Spleen (tissue), 7 donors: Measurements from ENCODE around the gene GSK3B.

Experiments
- POLR2A ChIP-seq, 3 donors: fragments of 450-650 bp; IDR thresholded peaks; one replicate each; pipeline ENCODE4 v1.5.1; 2017; ENCODE audit warnings: antibody characterized with exemption in 3 of 3, mild to moderate bottlenecking in 1 of 3
- POLR2AphosphoS5 ChIP-seq, 3 donors: sonication (generic); formaldehyde crosslinking; IDR thresholded peaks; one replicate each; pipeline ENCODE4 v1.5.1; 2017; ENCODE audit warnings: antibody characterized with exemption in 3 of 3
- TF ChIP-seq, protein P1 (sequence below), 11 experiments: fragments of 200-600 bp in 7 of 11; fragments of 450-650 bp in 4 of 11; sonication (generic) in 4 of 11; IDR thresholded peaks in 8 of 11; conservative IDR thresholded peaks in 3 of 11; 1 replicate in 7 of 11; 2 replicates in 4 of 11; pipeline versions ENCODE4 v1.4.0 to v1.8.0; 2016 to 2021; ENCODE audit warnings: antibody characterized with exemption in 11 of 11, inconsistent platforms in 4 of 11, mild to moderate bottlenecking in 1 of 11
- donor health status: DM: no; HTN: no; CAD: no; lungs with moderate emphysema.
- donor health status: DM: no; HTN: no; CAD: no.
- donor health status: DM: no; HTN: no; CAD: no.

DNA sequence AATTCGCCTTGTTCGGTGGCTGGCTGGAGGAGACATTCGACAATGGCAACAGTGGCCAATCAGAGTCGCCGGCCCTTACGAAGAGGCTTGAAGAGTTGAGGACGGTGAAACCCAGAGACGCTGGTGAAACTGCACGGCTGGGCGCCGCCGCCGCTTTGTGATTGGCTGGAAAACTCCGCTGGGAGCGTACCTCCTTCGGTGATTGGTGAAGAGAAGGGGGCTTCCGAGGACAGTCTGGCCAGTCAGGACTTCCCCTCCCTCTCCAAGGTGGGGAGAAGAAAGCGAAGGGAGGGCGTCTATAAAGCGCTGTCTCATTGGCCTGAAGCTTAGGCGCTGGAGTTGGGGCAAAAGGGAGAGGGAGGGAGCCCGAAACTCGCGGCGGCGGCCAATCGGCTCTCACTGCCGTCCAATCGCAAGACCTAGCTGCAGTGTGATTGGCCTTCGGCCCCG lies 554 bp upstream of the GSK3B start:
- TF ChIP-seq, protein P1, sequence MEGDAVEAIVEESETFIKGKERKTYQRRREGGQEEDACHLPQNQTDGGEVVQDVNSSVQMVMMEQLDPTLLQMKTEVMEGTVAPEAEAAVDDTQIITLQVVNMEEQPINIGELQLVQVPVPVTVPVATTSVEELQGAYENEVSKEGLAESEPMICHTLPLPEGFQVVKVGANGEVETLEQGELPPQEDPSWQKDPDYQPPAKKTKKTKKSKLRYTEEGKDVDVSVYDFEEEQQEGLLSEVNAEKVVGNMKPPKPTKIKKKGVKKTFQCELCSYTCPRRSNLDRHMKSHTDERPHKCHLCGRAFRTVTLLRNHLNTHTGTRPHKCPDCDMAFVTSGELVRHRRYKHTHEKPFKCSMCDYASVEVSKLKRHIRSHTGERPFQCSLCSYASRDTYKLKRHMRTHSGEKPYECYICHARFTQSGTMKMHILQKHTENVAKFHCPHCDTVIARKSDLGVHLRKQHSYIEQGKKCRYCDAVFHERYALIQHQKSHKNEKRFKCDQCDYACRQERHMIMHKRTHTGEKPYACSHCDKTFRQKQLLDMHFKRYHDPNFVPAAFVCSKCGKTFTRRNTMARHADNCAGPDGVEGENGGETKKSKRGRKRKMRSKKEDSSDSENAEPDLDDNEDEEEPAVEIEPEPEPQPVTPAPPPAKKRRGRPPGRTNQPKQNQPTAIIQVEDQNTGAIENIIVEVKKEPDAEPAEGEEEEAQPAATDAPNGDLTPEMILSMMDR (IDR thresholded peaks at IDR 0.05 in 8 of 11, conservative IDR thresholded peaks at IDR 0.05 in 3 of 11): peak in 2 of 11 experiments; percentile 7 to 8
- TF ChIP-seq POLR2A (IDR thresholded peaks at IDR 0.05): no peak
- no peak for TF ChIP-seq POLR2AphosphoS5 (IDR thresholded peaks at IDR 0.05)
